Measurements from ENCODE around the gene VGLL4.

Gene VGLL4

GRCh38 chr3:11651900-11652299 is 8.2 kb upstream of the VGLL4 start:
- no peak for TF ChIP-seq TCF12 (IDR thresholded peaks at IDR 0.05; ENCODE audit: low read depth)
- peak; percentile 54 for TF ChIP-seq RAD21 (IDR thresholded peaks at IDR 0.05; ENCODE audit: low read depth)

- TF ChIP-seq ZBTB7A (IDR thresholded peaks at IDR 0.05; ENCODE audit: low read depth) = no peak
- no peak for TF ChIP-seq RAD21 (IDR thresholded peaks at IDR 0.05; ENCODE audit: low read depth)
- TF ChIP-seq TCF12 (IDR thresholded peaks at IDR 0.05; ENCODE audit: low read depth) = no peak
- no peak for TF ChIP-seq MAX (IDR thresholded peaks at IDR 0.05)
- TF ChIP-seq CEBPB (IDR thresholded peaks at IDR 0.05) = no peak
- no peak for TF ChIP-seq REST (IDR thresholded peaks at IDR 0.05; ENCODE audit: low read depth)
- no peak for TF ChIP-seq YY1 (IDR thresholded peaks at IDR 0.05; ENCODE audit: low read depth)
- no peak for TF ChIP-seq FOXM1 (IDR thresholded peaks at IDR 0.05; ENCODE audit: borderline replicate concordance, low read depth)
These were observed 7.8 kb upstream of the VGLL4 start for GRCh38 chr3:11651477-11651876.

- TF ChIP-seq CREB1 (IDR thresholded peaks at IDR 0.05; ENCODE audit: low read depth) (no peak), ZBTB7A (IDR thresholded peaks at IDR 0.05; ENCODE audit: low read depth) (no peak), FOXM1 (IDR thresholded peaks at IDR 0.05; ENCODE audit: borderline replicate concordance, low read depth) (no peak), MAX (IDR thresholded peaks at IDR 0.05) (no peak), RAD21 (IDR thresholded peaks at IDR 0.05; ENCODE audit: low read depth) (no peak), NFIC (IDR thresholded peaks at IDR 0.05) (no peak), TCF12 (IDR thresholded peaks at IDR 0.05; ENCODE audit: low read depth) (no peak)
These were observed 6.7 kb upstream of the VGLL4 start for GRCh38 chr3:11650391-11650790.

- TF ChIP-seq USF1 (IDR thresholded peaks at IDR 0.05) (no peak), YY1 (IDR thresholded peaks at IDR 0.05; ENCODE audit: low read depth) (no peak), REST (IDR thresholded peaks at IDR 0.05; ENCODE audit: low read depth) (no peak), EGR1 (IDR thresholded peaks at IDR 0.05) (no peak), NFIC (IDR thresholded peaks at IDR 0.05) (no peak), RAD21 (IDR thresholded peaks at IDR 0.05; ENCODE audit: low read depth) (no peak), CREB1 (IDR thresholded peaks at IDR 0.05; ENCODE audit: low read depth) (no peak), CEBPB (IDR thresholded peaks at IDR 0.05) (no peak), FOXM1 (IDR thresholded peaks at IDR 0.05; ENCODE audit: borderline replicate concordance, low read depth) (no peak), ZBTB7A (IDR thresholded peaks at IDR 0.05; ENCODE audit: low read depth) (no peak), MAX (IDR thresholded peaks at IDR 0.05) (no peak), TAF1 (IDR thresholded peaks at IDR 0.05; ENCODE audit: low read depth) (no peak), TCF12 (IDR thresholded peaks at IDR 0.05; ENCODE audit: low read depth) (no peak), EP300 (IDR thresholded peaks at IDR 0.05; ENCODE audit: borderline replicate concordance) (no peak), TEAD4 (IDR thresholded peaks at IDR 0.05) (no peak)
These were observed 5.0 kb upstream of the VGLL4 start for GRCh38 chr3:11648735-11649134.

GRCh38 chr3:11643201-11643603 is 513 bp downstream of the VGLL4 start:
- no peak for TF ChIP-seq CREB1 (IDR thresholded peaks at IDR 0.05; ENCODE audit: low read depth)

- TF ChIP-seq TEAD4 (IDR thresholded peaks at IDR 0.05) = peak; percentile 13; the same call in 1 of the 2 replicates
- TF ChIP-seq USF1 (IDR thresholded peaks at IDR 0.05) = no peak
- TF ChIP-seq EGR1 (IDR thresholded peaks at IDR 0.05) = no peak
- TF ChIP-seq RAD21 (IDR thresholded peaks at IDR 0.05; ENCODE audit: low read depth) = no peak
- peak; percentile 80; the same call in 1 of the 2 replicates for TF ChIP-seq CEBPB (IDR thresholded peaks at IDR 0.05)
- TF ChIP-seq FOXM1 (IDR thresholded peaks at IDR 0.05; ENCODE audit: borderline replicate concordance, low read depth) = no peak
- peak; percentile 23; the same call in 1 of the 2 replicates for TF ChIP-seq TAF1 (IDR thresholded peaks at IDR 0.05; ENCODE audit: low read depth)
- no peak for TF ChIP-seq NFIC (IDR thresholded peaks at IDR 0.05)
- TF ChIP-seq YY1 (IDR thresholded peaks at IDR 0.05; ENCODE audit: low read depth) = 0 out of 2 replicates have a peak, but pooled peaks have one; percentile 31
- no peak for TF ChIP-seq REST (IDR thresholded peaks at IDR 0.05; ENCODE audit: low read depth)
- TF ChIP-seq EP300 (IDR thresholded peaks at IDR 0.05; ENCODE audit: borderline replicate concordance) = peak; percentile 26; the same call in 1 of the 2 replicates
- TF ChIP-seq CREB1 (IDR thresholded peaks at IDR 0.05; ENCODE audit: low read depth) = no peak
- peak; percentile 61 for TF ChIP-seq ZBTB7A (IDR thresholded peaks at IDR 0.05; ENCODE audit: low read depth)
- TF ChIP-seq TCF12 (IDR thresholded peaks at IDR 0.05; ENCODE audit: low read depth) = no peak
- peak; percentile 39 for TF ChIP-seq MAX (IDR thresholded peaks at IDR 0.05)
These were observed 1.1 kb downstream of the VGLL4 start for GRCh38 chr3:11642431-11643191.

Data from Ishikawa (cell line).